ENCODE results near the gene GDPD5.

GDPD5 gene

GRCh38 chr11:75439026-75439425, 86.7 kb downstream of the GDPD5 start:
- DNase-seq: no peak
- no peaks in the 10 kb centered on the region for H3K9me3 ChIP-seq
- peaks cover 0 to 25% (median 0%) of the 10 kb centered on the region in 3 donors for H3K36me3 ChIP-seq
- no peaks in the 10 kb centered on the region for H3K27me3 ChIP-seq
- H3K4me3 ChIP-seq: no peak overlapping the region
- intact Hi-C loops (cut with DNase I; ENCODE audit: low total_unique reads): no loop called here
- no peak for TF ChIP-seq CTCF (IDR thresholded peaks at IDR 0.05)
- no peak overlapping the region for H3K27ac ChIP-seq
- H3K4me1 ChIP-seq: no peaks in the 10 kb centered on the region

DNA sequence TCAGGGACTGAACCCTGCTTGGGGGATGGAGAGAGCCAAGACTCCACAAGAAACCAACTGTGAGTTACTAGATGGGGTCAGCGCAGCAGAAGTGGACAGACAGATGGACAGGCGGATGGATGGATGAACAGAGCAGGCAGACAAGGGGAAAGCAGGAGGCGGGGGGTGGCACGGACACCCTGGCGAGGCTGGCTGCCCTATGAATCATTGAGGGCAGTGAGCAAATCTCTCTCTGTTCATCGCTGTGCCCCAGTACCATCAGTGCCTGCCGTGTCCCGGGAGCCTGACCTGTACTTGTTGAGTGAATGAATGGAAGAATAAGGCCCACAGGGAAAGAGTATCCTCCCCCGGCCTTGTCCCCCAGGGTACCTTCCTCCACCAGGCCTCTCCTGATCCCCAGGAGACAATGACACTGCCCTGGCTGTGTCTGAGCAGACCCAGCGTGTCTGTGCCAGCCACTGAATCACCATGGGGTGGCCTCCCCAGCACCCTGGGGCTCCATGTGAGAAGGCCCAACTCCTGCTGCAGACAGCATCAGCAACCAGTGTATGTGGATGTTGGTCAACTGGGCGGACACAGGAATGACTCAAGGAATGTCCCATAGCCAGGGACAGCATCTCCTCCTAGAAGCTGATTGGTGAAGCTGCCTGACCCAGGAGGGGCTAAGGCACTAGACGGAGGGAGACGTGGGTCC, 87.6 kb downstream of the GDPD5 start:
- intact Hi-C loops (cut with DNase I; ENCODE audit: low total_unique reads): no loop called here
- no peak for TF ChIP-seq CTCF (IDR thresholded peaks at IDR 0.05)
- no peak for DNase-seq
- Histone ChIP-seq H3K4me3 (no peak overlapping the region), H3K9me3 (no peaks in the 10 kb centered on the region), H3K27me3 (peaks cover 0 to 2% of the 10 kb centered on the region in 2 donors), H3K27ac (no peak overlapping the region), H3K4me1 (no peaks in the 10 kb centered on the region), H3K36me3 (peaks cover 0 to 25% (median 0%) of the 10 kb centered on the region in 3 donors)

DNA sequence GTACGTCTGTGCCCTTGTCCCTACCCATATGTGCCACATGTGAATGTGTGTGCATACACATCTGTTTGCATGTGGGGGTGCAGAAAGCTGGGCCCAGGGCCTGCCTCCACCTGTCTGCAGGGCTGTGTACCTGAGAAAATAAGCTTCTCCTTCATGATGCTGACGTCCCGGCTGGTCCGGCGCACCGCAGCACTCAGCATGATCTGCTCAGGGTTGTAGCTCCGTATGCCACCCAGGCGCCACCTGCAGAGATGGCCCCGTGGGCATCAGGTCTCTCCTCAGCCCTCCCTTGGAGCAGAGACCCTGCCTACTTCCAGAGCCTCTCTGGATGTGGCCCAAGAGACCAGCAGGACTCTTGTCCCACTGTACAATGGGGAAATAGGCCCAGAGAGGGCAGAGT, 88.9 kb downstream of the GDPD5 start:
- Histone ChIP-seq H3K36me3 (peaks cover 0 to 20% (median 0%) of the 10 kb centered on the region in 3 donors), H3K4me1 (no peaks in the 10 kb centered on the region), H3K27me3 (peaks cover 0 to 6% of the 10 kb centered on the region in 2 donors), H3K9me3 (no peaks in the 10 kb centered on the region), H3K4me3 (no peak overlapping the region), H3K27ac (no peak overlapping the region)
- intact Hi-C loops (cut with DNase I; ENCODE audit: low total_unique reads): no loop called here
- no peak for TF ChIP-seq CTCF (IDR thresholded peaks at IDR 0.05)
- no peak for DNase-seq

GRCh38 chr11:75435571-75435925, 90.2 kb downstream of the GDPD5 start:
- no peak overlapping the region for H3K27ac ChIP-seq
- intact Hi-C loops (cut with DNase I; ENCODE audit: low total_unique reads): no loop called here
- no peak overlapping the region for H3K4me3 ChIP-seq
- peaks cover 0 to 9% (median 5%) of the 10 kb centered on the region in 4 donors for H3K4me1 ChIP-seq
- peaks cover 0 to 12% (median 0%) of the 10 kb centered on the region in 3 donors for H3K36me3 ChIP-seq
- peaks cover 0 to 10% of the 10 kb centered on the region in 2 donors for H3K27me3 ChIP-seq
- no peaks in the 10 kb centered on the region for H3K9me3 ChIP-seq
- no peak for DNase-seq
- no peak for TF ChIP-seq CTCF (IDR thresholded peaks at IDR 0.05)

GRCh38 chr11:75434886-75435570, 90.7 kb downstream of the GDPD5 start:
- intact Hi-C loops (cut with DNase I; ENCODE audit: low total_unique reads): no loop called here
- peaks cover 0 to 10% of the 10 kb centered on the region in 2 donors for H3K27me3 ChIP-seq
- H3K9me3 ChIP-seq: no peaks in the 10 kb centered on the region
- H3K36me3 ChIP-seq: peaks cover 0 to 12% (median 0%) of the 10 kb centered on the region in 3 donors
- DNase-seq: no peak
- H3K27ac ChIP-seq: no peak overlapping the region
- H3K4me3 ChIP-seq: no peak overlapping the region
- no peak for TF ChIP-seq CTCF (IDR thresholded peaks at IDR 0.05)
- H3K4me1 ChIP-seq: peaks cover 0 to 14% (median 8%) of the 10 kb centered on the region in 4 donors
